ENCODE measurements around the gene FAXC.
"Not testable (repeated sequence)": the region's sequence is repeated elsewhere in the genome, so short reads cannot be mapped to it uniquely, and the experiment has no call there.

- TF ChIP-seq POLR2A (IDR thresholded peaks at IDR 0.05): not testable (repeated sequence)
- TF ChIP-seq, protein P1, sequence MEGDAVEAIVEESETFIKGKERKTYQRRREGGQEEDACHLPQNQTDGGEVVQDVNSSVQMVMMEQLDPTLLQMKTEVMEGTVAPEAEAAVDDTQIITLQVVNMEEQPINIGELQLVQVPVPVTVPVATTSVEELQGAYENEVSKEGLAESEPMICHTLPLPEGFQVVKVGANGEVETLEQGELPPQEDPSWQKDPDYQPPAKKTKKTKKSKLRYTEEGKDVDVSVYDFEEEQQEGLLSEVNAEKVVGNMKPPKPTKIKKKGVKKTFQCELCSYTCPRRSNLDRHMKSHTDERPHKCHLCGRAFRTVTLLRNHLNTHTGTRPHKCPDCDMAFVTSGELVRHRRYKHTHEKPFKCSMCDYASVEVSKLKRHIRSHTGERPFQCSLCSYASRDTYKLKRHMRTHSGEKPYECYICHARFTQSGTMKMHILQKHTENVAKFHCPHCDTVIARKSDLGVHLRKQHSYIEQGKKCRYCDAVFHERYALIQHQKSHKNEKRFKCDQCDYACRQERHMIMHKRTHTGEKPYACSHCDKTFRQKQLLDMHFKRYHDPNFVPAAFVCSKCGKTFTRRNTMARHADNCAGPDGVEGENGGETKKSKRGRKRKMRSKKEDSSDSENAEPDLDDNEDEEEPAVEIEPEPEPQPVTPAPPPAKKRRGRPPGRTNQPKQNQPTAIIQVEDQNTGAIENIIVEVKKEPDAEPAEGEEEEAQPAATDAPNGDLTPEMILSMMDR (IDR thresholded peaks at IDR 0.05): not testable (repeated sequence)
Observed at GRCh38 chr6:99265447-99265846, 84.0 kb downstream of the FAXC start.

All from ovary (tissue), 3 donors.